Skin epidermis (tissue), 12 donors: Measurements from ENCODE around the gene PLA2G4B.

ENCODE experiments used
- H3K27ac ChIP-seq, 21 experiments: fragments of 200-600 bp; sonication (generic) in 11 of 21; one replicate each; pipeline ENCODE4 v1.5.0; 2020; ENCODE audit warnings: mild to moderate bottlenecking in 3 of 21, inconsistent platforms in 2 of 21, moderate library complexity in 2 of 21
- H3K4me3 ChIP-seq, 7 experiments: fragments of 200-600 bp; sonication (generic) in 2 of 7; one replicate each; pipeline ENCODE4 v1.5.0; 2020; ENCODE audit warnings: inconsistent platforms in 2 of 7, mild to moderate bottlenecking in 2 of 7, moderate library complexity in 1 of 7

PLA2G4B gene

GRCh38 chr15:41804916-41805666 lies 33.6 kb upstream of the PLA2G4B start:
- peak overlapping the region in 19 of 21 experiments; percentile 2 to 89 (median 74) for H3K27ac ChIP-seq
- H3K4me3 ChIP-seq = no peak overlapping the region

DNA sequence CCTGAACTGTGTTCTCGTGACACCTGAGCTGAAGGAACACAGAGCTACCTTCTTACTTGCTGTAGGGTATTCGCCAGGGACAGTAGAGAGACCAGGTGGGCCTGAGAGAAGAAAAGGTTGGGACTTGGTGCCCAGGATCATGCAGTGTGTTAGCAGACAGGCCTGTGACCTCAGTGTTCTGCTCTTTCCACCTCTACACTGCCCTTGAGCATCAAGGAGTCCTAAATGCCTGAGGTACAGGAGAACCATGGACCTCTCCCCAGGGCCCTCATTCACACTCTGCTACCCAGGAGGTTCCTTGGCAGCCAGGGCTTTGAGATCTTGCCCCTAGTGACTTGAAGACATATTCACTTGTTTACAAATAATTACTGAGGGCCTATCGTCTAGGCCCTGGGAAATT lies 32.9 kb upstream of the PLA2G4B start:
- peak overlapping the region in 18 of 21 experiments; percentile 2 to 89 (median 74) for H3K27ac ChIP-seq
- H3K4me3 ChIP-seq = no peak overlapping the region

DNA sequence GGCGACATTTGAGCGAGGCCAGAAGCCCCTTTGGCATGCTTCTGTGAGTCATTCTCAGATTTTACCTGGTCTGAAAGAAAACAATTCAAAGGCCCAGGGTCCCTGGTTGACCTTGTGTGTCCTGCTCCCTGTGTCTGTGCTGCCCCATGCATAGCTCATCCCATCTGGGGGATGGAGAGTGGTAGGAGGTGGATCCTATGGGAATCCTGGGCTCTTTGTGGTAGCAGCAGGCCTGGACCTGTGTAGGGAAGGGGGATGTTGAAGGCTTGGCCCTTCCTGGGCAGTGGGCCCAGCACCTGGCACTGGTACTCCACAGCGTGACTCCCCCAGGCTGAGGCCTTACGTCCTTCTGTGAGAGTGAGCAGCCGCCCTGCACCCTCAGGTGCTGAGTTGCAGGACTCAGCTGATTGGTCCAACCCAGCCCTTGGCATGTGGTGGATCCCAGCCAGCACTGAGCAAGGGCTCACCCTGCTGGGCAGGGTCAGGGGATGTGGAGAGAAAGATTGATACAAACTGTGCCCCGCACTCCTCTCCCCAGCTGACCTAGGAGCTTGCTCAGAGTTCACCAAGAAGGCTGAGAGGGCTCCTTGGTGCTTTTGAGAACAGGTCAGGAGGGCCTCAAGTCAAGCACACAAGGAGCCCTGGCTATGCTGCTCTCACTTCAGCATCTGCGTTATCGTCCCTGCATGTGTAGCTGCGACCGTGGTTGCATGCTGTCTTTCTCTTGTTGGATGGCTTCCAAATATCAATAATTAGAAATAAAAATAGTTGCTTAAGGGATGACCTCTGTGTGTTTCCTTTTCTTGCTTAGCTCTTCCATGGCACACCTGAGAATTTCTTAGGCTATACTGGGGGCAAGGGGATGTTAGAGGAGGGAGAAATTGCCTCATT lies 32.1 kb upstream of the PLA2G4B start:
- peak overlapping the region in 11 of 21 experiments; percentile 36 to 89 (median 78) for H3K27ac ChIP-seq
- no peak overlapping the region for H3K4me3 ChIP-seq

DNA sequence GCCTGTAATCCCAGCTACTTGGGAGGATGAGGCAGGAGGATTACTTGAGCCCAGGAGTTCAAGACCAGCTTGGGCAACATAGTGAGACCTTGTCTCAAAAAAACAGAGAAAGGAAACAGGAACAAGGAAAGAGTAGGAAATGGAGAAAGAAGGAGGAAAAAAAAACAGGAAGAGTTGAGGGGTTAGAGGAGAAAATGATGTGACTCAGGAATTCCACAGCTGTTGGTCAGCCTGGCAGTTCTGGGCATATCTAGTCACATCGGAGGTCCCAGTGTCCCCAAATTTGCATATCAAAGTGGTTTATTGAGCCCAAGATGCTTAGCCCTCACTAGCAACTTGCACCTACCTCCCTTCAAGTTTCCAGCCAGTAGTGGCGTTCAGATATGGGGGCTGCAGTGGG lies 29.5 kb upstream of the PLA2G4B start:
- H3K4me3 ChIP-seq = no peak overlapping the region
- peak overlapping the region in 2 of 21 experiments; percentile 0 to 42 for H3K27ac ChIP-seq

DNA sequence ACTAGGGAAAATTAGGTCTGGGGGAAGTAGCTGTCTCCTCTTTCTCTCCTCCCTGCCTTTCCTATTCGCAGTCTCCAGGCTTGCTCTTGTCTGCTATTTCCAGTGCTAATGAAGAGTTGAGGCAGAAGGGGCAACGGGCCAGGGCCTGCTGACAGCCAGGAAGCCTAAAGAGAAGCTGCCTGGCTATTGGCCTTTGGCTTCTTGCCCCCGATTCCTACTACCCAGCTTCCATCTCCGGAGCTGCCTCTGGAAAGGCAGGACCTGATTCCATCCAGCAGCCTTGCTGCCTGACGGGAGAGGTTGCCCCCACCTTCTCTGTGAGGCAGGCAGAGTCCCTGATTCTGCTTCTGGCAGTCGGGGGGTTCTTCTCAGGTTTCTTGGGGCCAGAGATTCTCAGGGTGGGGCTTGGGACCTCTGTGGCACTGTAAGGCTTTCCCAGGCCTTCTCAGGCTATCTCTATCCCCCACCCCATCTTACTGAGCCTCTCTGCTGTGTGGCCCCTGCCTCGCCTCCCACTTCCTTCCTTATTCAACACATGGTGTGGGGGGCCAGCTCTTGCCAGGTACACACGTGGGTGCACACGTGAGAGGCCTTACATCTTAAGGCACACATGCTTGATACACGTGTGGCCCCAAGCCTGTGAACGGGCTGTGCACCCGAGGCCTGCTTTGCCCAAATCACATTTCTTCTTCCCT lies 29.0 kb upstream of the PLA2G4B start:
- no peak overlapping the region for H3K4me3 ChIP-seq

GRCh38 chr15:41810651-41811431 lies 27.8 kb upstream of the PLA2G4B start:
- H3K27ac ChIP-seq = peak overlapping the region in 4 of 21 experiments; percentile 5 to 49 (median 19)

More for the DNA sequence above, 29.0 kb upstream of the PLA2G4B start:
- peak overlapping the region in 6 of 21 experiments; percentile 0 to 42 (median 14) for H3K27ac ChIP-seq

DNA sequence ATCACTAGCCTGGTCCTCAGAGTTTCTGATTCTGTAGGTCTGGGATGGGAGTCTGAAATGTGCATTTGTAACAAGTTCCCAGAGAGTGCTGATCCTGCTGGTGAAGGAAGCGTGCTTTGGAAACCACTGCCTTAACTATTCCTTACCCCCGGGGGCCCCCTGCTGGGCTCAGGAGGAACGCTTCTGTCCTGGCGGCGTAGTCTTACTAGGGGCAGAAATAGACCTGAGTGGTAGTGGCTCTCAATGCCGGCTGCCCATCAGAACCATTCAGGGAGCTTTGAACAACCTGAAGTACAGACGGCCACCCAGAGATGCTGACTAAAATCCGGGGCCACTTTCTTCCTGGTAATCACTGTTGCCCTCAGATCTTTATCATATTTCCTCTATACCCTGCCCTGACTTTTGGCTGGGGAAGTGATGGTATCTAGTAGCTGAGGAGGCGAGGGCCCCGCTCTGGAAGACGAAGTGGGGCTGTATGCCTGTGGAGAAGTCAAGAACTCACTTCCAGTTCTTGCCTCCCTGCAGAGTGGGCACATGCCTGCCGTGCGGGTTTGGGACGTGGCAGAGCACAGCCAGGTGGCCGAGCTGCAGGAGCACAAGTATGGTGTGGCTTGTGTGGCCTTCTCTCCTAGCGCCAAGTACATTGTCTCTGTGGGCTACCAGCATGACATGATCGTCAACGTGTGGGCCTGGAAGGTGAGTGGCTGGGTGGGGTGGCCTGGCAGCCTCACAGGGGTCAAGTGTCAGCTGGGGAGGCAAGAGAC lies 27.0 kb upstream of the PLA2G4B start:
- H3K27ac ChIP-seq = no peak overlapping the region
- H3K4me3 ChIP-seq = no peak overlapping the region

More at GRCh38 chr15:41810651-41811431, 27.8 kb upstream of the PLA2G4B start:
- H3K4me3 ChIP-seq = no peak overlapping the region

- H3K4me3 ChIP-seq = no peak overlapping the region
- no peak overlapping the region for H3K27ac ChIP-seq
Observed at GRCh38 chr15:41812820-41813375, 25.7 kb upstream of the PLA2G4B start.

- Histone ChIP-seq H3K27ac (no peak overlapping the region), H3K4me3 (no peak overlapping the region)
Observed at GRCh38 chr15:41813426-41813825, 25.2 kb upstream of the PLA2G4B start.

DNA sequence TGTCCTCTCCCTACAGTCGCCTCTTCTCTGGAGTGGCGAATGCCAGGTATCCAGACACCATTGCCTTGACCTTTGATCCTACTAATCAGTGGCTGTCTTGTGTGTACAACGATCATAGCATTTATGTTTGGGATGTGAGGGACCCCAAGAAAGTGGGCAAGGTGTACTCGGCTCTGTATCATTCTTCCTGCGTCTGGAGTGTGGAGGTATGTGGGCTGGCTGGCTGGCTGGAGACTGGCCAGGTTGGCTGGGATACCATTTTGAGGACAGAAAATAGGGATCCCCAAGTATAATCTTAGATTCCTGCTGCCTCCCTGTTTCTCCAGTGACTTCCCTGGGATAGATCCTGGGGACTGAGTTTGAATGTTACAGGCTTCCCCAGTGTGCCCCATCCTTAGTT lies 24.1 kb upstream of the PLA2G4B start:
- H3K27ac ChIP-seq = no peak overlapping the region

GRCh38 chr15:41816788-41817187 lies 21.9 kb upstream of the PLA2G4B start:
- Histone ChIP-seq H3K4me3 (no peak overlapping the region), H3K27ac (no peak overlapping the region)

More for the DNA sequence above, 24.1 kb upstream of the PLA2G4B start:
- no peak overlapping the region for H3K4me3 ChIP-seq

DNA sequence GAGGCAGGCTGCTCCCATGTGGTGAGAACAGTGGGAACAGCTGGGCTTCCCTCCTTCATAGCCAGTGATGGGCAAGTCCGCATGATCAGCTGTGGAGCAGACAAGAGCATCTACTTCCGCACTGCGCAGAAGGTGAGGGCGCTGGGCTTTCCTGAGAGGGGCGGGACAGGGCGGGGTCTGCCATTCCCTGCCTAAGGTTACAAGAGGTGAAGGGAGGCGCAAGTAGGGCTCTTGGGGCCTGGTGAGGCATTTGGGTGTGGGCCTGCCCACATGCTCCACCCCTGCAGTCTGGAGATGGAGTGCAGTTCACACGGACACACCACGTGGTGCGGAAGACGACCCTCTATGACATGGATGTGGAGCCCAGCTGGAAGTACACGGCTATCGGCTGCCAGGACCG lies 21.3 kb upstream of the PLA2G4B start:
- Histone ChIP-seq H3K4me3 (no peak overlapping the region), H3K27ac (no peak overlapping the region)

DNA sequence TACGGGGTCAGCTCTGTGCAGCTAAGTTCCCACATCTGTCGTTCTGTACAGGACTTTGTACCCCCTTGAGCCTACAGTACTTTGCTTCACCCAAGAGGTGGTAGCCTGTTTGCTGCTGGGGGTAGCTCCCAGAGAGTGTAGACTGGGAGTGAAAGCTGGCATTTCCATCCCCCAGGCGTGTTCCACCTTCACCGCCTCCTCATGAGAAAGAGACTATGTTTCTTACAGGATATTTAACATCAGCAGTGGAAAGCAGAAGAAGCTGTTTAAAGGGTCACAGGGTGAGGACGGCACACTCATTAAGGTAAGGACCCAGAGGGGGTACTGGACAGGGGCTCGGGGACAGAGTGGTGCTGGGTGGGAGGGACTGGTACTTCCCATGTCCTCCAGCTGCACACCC lies 20.9 kb upstream of the PLA2G4B start:
- Histone ChIP-seq H3K27ac (no peak overlapping the region), H3K4me3 (no peak overlapping the region)

- no peak overlapping the region for H3K27ac ChIP-seq
- no peak overlapping the region for H3K4me3 ChIP-seq
Observed at GRCh38 chr15:41819455-41820050, 19.1 kb upstream of the PLA2G4B start.

- H3K4me3 ChIP-seq = no peak overlapping the region
- peak overlapping the region in 1 of 21 experiments; percentile 10 for H3K27ac ChIP-seq
Observed at GRCh38 chr15:41820791-41821423, 17.7 kb upstream of the PLA2G4B start.

- H3K4me3 ChIP-seq = no peak overlapping the region
- no peak overlapping the region for H3K27ac ChIP-seq
Observed at GRCh38 chr15:41821831-41822230, 16.8 kb upstream of the PLA2G4B start.

DNA sequence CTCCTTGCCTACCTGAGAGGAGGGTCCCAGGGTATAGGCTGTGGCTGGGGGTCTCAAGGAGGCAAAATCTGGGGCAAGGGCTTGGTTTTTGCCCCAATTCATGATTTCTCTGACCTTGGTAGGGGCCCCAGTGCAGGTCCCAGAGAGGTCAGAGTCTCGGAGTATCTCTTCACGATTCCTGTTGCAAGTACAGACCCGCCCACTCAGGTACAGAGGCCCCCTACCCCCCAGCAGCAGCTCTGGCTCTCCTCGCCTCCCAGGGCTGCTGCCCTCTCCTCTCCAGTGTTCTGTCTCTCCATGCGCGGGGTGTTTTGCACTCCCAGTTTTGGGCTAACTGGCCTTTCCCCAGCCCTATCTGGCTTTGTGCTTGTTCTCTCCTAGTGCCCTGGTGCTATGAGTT lies 16.2 kb upstream of the PLA2G4B start:
- H3K4me3 ChIP-seq = no peak overlapping the region
- no peak overlapping the region for H3K27ac ChIP-seq
